Measurements from ENCODE around the gene OAF. TPM values are rescaled to one million over a fixed set of nuclear protein-coding genes. Genes with fewer than 3 reads are reported as not detected.
"Not testable (repeated sequence)": the region's sequence is repeated elsewhere in the genome, so short reads cannot be mapped to it uniquely, and the experiment has no call there.

OAF gene
- polyA plus RNA-seq, 1 donor, result 36.7 TPM

DNA sequence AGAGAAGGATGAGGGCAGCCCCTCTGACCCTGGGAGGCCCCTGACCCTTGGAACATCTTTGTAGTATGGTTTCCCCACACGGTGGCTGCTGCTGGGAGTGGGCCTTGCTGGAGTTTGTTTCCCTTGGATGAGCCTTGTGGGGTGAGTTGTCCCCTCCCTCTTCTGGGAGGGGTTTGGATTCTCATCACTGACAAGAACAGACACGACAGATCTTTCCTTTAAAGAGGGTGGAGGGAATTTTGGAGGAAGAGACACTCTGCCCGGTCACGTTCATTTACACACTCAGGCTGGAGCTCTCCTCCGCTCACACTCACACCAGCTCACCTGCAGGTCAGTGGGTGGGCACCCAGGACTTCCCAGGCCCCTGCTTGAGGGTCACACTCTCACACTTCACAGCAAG is 60.8 kb downstream of the OAF start:
- no peak for DNase-seq

DNA sequence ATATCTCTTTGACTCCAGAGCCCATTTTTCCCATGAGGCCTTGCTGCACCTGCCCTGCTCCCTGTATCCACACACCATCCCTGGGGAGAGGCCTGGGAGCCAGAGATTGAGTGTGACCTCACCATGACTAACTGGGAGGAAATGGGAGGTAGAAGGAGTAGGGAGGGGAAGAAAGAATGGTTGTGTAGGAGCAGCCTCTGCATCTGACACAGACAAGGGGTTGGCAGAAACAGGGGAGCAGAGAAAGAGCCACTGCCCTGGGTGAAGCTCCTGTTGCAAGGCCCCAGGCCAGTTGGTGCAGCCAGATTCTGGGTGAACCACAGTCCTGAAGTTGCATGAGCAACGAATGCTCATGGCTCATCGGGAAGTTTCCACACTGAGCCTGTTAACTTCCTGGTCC is 61.5 kb downstream of the OAF start:
- no peak for DNase-seq

DNA sequence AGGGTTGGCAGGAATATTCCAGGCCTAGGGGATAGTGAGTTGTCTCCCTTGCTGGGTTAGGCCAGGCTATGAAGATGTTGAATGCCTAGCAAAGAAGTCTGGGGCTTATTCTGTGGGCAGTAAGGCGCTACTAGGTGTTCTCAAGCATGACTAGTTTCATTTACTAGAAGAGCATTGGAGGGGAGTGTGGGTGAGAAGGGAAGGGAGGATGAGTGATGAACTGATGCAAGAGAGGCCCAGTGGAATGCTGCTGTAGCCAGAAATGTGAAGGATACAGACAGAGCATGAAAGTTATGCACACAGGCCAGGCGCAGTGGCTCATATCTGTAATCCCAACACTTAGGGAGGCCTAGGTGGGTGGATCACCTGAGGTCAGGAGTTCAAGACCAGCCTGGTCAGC is 62.6 kb downstream of the OAF start:
- DNase-seq, result no peak

DNA sequence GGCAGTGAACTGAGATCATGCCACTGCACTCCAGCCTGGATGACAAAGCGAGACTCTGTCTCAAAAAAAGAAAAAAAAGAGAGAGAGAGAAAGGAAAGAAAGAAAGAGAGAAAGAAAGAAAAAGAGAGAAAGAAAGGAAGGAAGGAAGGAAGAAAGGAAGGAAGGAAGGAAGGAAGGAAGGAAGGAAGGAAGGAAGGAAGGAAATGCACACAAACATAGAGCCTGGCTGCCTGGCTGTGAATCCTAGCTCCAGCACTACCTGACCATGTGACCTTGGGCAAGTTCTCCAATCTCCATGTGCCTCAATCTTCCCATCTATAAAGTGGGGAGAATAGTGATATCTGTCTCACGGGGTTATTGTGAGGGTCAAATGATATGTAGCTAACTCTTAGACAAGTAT is 63.1 kb downstream of the OAF start:
- not testable (repeated sequence) for DNase-seq

DNA sequence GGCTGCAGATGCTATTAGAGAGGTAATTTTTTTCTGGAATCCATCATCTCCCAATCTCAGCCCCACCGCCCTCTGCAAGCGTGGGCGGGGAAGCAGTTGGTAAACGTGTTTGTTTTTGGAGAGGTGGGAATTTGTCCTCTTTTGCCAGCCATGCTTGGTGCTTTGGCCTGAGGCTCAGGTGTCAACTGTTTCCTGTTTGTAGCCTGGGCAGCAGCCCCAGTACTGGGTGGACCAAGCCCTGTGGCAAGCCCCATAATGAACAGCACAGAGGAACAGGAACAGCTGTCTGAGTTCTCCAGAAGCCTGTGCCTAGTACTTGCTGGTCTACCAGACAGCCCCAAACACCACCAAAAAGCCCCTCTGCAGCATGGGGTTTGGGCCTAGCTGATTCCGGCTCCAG is 68.7 kb downstream of the OAF start:
- DNase-seq, result no peak

Other genes starting within 250 kb of the OAF start
- 1.8 TPM for gene TRIM29, start 72.9 kb upstream of the OAF start, polyA plus RNA-seq (ENCODE audit: insufficient read length)
- gene POU2F3, start 29.1 kb downstream of the OAF start, polyA plus RNA-seq (ENCODE audit: insufficient read length), result 0.32 TPM
- 18.8 TPM for gene TLCD5, start 114.3 kb downstream of the OAF start, polyA plus RNA-seq (ENCODE audit: insufficient read length)
- gene ARHGEF12, start 125.4 kb downstream of the OAF start, polyA plus RNA-seq (ENCODE audit: insufficient read length), result 141 TPM

All from left kidney (tissue), 2 donors.